Breast epithelium (tissue), 4 donors: ENCODE measurements around the gene RFC1. TPM values are rescaled to one million over a fixed set of nuclear protein-coding genes. Genes with fewer than 3 reads are reported as not detected.

Source experiments
- DNase-seq, 2 donors: peaks; one replicate each; pipeline ENCODE4 v3.0.0-alpha.2; 2019; ENCODE audit warnings: low spot score in 2 of 2
- H3K27ac ChIP-seq, 2 donors: fragments of 200-600 bp; sonication (generic) in 1 of 2; one replicate each; pipeline ENCODE4 v1.5.1; 2016 to 2019; ENCODE audit warnings: mild to moderate bottlenecking in 1 of 2
- H3K27me3 ChIP-seq, 2 donors: fragments of 200-600 bp; sonication (generic) in 1 of 2; one replicate each; pipeline versions ENCODE4 v1.5.1 to v1.6.0; 2017 to 2019; ENCODE audit warnings: control low read depth in 1 of 2, mild to moderate bottlenecking in 1 of 2
- H3K36me3 ChIP-seq: fragments of 200-600 bp; one replicate; pipeline ENCODE4 v1.5.1; 2019
- H3K4me1 ChIP-seq, 2 donors: fragments of 200-600 bp; sonication (generic); one replicate each; pipeline ENCODE4 v1.5.1; 2016 to 2019; ENCODE audit warnings: control low read depth in 1 of 2
- H3K4me3 ChIP-seq, 3 donors: fragments of 200-600 bp; sonication (generic); 1 replicate in 2 of 3; 2 replicates in 1 of 3; pipeline ENCODE4 v1.5.1; 2016 to 2019; ENCODE audit warnings: mild to moderate bottlenecking in 3 of 3, moderate library complexity in 2 of 3
- H3K9me3 ChIP-seq, 2 donors: fragments of 200-600 bp; sonication (generic) in 1 of 2; one replicate each; pipeline ENCODE4 v1.5.1; 2016 to 2019; ENCODE audit warnings: control low read depth in 1 of 2
- CTCF ChIP-seq, 3 donors: fragments of 450-650 bp; IDR thresholded peaks; one replicate each; pipeline ENCODE4 v1.5.1; 2016 to 2017; ENCODE audit warnings: antibody characterized with exemption in 3 of 3, mild to moderate bottlenecking in 3 of 3, moderate library complexity in 3 of 3
- POLR2A ChIP-seq: fragments of 450-650 bp; IDR thresholded peaks from one replicate; pipeline ENCODE4 v1.6.1; 2016; ENCODE audit warnings: antibody characterized with exemption, mild to moderate bottlenecking, moderate library complexity
- POLR2AphosphoS5 ChIP-seq, 3 donors: sonication (generic); formaldehyde crosslinking; IDR thresholded peaks; one replicate each; pipeline ENCODE4 v1.6.1; 2017; ENCODE audit warnings: antibody characterized with exemption in 3 of 3
- intact Hi-C: fragments of 100-400 bp; cut with DNase I; formaldehyde crosslinking; loops from one replicate; pipeline ENCODE4 v1.15.1; 2023; ENCODE audit warnings: low total_unique reads
- total RNA-seq, 3 donors: library from RNA; depleted of rRNA; stranded (reverse); fragments of >200 nt; gene quantifications; one replicate each; pipeline ENCODE4 v1.1.0, GENCODE V29; 2016

RFC1 gene
- total RNA-seq, 3 donors from 2014 or later: 39.3 to 43.6 (median 41.8) TPM

GRCh38 chr4:39331191-39331590, 35.0 kb downstream of the RFC1 start:
- Histone ChIP-seq H3K27me3 (no peaks in the 10 kb centered on the region), H3K4me1 (no peaks in the 10 kb centered on the region), H3K36me3 (no peaks in the 10 kb centered on the region), H3K27ac (no peak overlapping the region), H3K9me3 (no peaks in the 10 kb centered on the region), H3K4me3 (no peak overlapping the region)
- DNase-seq: no peak
- no peak for TF ChIP-seq CTCF (IDR thresholded peaks at IDR 0.05)
- TF ChIP-seq POLR2A: no peak
- TF ChIP-seq POLR2AphosphoS5 (IDR thresholded peaks at IDR 0.05): no peak
- intact Hi-C loops: no loop called here

- Histone ChIP-seq H3K4me1 (no peaks in the 10 kb centered on the region), H3K27me3 (no peaks in the 10 kb centered on the region), H3K36me3 (no peaks in the 10 kb centered on the region), H3K9me3 (no peaks in the 10 kb centered on the region), H3K27ac (no peak overlapping the region), H3K4me3 (no peak overlapping the region)
- TF ChIP-seq CTCF (IDR thresholded peaks at IDR 0.05) (no peak), POLR2AphosphoS5 (IDR thresholded peaks at IDR 0.05) (no peak), POLR2A (no peak)
- intact Hi-C loops: no loop called here
- DNase-seq: no peak
These were observed 35.8 kb downstream of the RFC1 start for GRCh38 chr4:39330353-39330752.

GRCh38 chr4:39326468-39326977, 39.6 kb downstream of the RFC1 start:
- H3K9me3 ChIP-seq: no peaks in the 10 kb centered on the region
- no peaks in the 10 kb centered on the region for H3K36me3 ChIP-seq
- H3K4me3 ChIP-seq: no peak overlapping the region
- H3K27ac ChIP-seq: no peak overlapping the region
- DNase-seq: no peak
- TF ChIP-seq POLR2A (no peak), CTCF (IDR thresholded peaks at IDR 0.05) (no peak), POLR2AphosphoS5 (IDR thresholded peaks at IDR 0.05) (no peak)
- no peaks in the 10 kb centered on the region for H3K4me1 ChIP-seq
- no peaks in the 10 kb centered on the region for H3K27me3 ChIP-seq
- intact Hi-C loops: no loop called here

GRCh38 chr4:39324897-39325613, 41.1 kb downstream of the RFC1 start:
- Histone ChIP-seq H3K4me3 (no peak overlapping the region), H3K27ac (no peak overlapping the region), H3K4me1 (no peaks in the 10 kb centered on the region), H3K36me3 (no peaks in the 10 kb centered on the region), H3K9me3 (no peaks in the 10 kb centered on the region), H3K27me3 (no peaks in the 10 kb centered on the region)
- no peak for TF ChIP-seq POLR2AphosphoS5 (IDR thresholded peaks at IDR 0.05)
- TF ChIP-seq POLR2A: no peak
- no peak for TF ChIP-seq CTCF (IDR thresholded peaks at IDR 0.05)
- intact Hi-C loops: no loop called here
- no peak for DNase-seq

- H3K27me3 ChIP-seq: no peaks in the 10 kb centered on the region
- no peak for DNase-seq
- no peaks in the 10 kb centered on the region for H3K4me1 ChIP-seq
- H3K27ac ChIP-seq: no peak overlapping the region
- TF ChIP-seq CTCF (IDR thresholded peaks at IDR 0.05) (no peak), POLR2A (no peak), POLR2AphosphoS5 (IDR thresholded peaks at IDR 0.05) (no peak)
- intact Hi-C loops: no loop called here
- H3K4me3 ChIP-seq: no peak overlapping the region
- H3K9me3 ChIP-seq: no peaks in the 10 kb centered on the region
- H3K36me3 ChIP-seq: no peaks in the 10 kb centered on the region
These were observed 41.7 kb downstream of the RFC1 start for GRCh38 chr4:39324446-39324845.
